HEK293 (cell line): ENCODE results near the gene DENND2A.

ENCODE experiments used
- CTCF ChIA-PET: fragments of 350-600 bp; formaldehyde crosslinking; extraction: SDS; loops from one replicate; lab custom pipeline; 2021; ENCODE audit warnings: antibody characterized with exemption; lab: Yijun Ruan, JAX
- POLR2A ChIA-PET: fragments of 300-600 bp; formaldehyde crosslinking; extraction: SDS; loops from one replicate; lab custom pipeline; 2020; ENCODE audit warnings: antibody characterized with exemption, inconsistent platforms; lab: Yijun Ruan, JAX
- H3K27ac ChIP-seq: fragments of 200-500 bp; sonication (Bioruptor generic); 2 replicates; pipeline ENCODE4 v1.5.1; 2014; ENCODE audit warnings: low read depth, low read length, control low read depth, inconsistent platforms; ENCODE audit errors: extremely low read depth
- H3K36me3 ChIP-seq, 2 experiments: fragments of 200-500 bp in 1 of 2; sonication (Bioruptor generic) in 1 of 2; 1 replicate in 1 of 2; 2 replicates in 1 of 2; pipeline ENCODE4 v1.5.1; 2014 to 2017; ENCODE audit warnings: inconsistent platforms in 2 of 2, low read length in 2 of 2; ENCODE audit not compliant: control insufficient read depth in 2 of 2, insufficient read depth in 1 of 2
- H3K4me1 ChIP-seq: fragments of 200-500 bp; sonication (Bioruptor generic); 2 replicates; pipeline ENCODE4 v1.5.1; 2014; ENCODE audit warnings: mild to moderate bottlenecking, low read length, inconsistent platforms; ENCODE audit not compliant: control insufficient read depth, insufficient read depth
- H3K4me3 ChIP-seq: 2 replicates; pipeline ENCODE4 v1.5.1; 2011; ENCODE audit warnings: low read depth, mild to moderate bottlenecking, control low read depth, low read length, moderate library complexity
- H3K9me3 ChIP-seq: fragments of 200-500 bp; sonication (Bioruptor generic); 2 replicates; pipeline ENCODE4 v1.5.1; 2014; ENCODE audit warnings: low read depth, low read length, inconsistent platforms; ENCODE audit not compliant: control insufficient read depth, insufficient read depth
- HOXC10 ChIP-seq: sonication (generic); formaldehyde crosslinking; IDR thresholded peaks from 2 replicates; pipeline ENCODE4 v1.8.1; 2023; ENCODE audit warnings: mild to moderate bottlenecking, missing genetic modification reagents
- HOXD13 ChIP-seq: sonication (generic); formaldehyde crosslinking; IDR thresholded peaks from 2 replicates; pipeline ENCODE4 v1.8.0; 2022; ENCODE audit warnings: missing genetic modification reagents, borderline replicate concordance
- OSR2 ChIP-seq: fragments of 450-650 bp; formaldehyde crosslinking; IDR thresholded peaks from 2 replicates; pipeline ENCODE4 v1.5.1; 2016; ENCODE audit warnings: missing biosample characterization, missing genetic modification characterization
- PRDM4 ChIP-seq: fragments of 450-650 bp; formaldehyde crosslinking; IDR thresholded peaks from 2 replicates; pipeline ENCODE4 v1.5.1; 2017; ENCODE audit warnings: missing biosample characterization, missing genetic modification characterization
- TSHZ1 ChIP-seq: fragments of 450-650 bp; formaldehyde crosslinking; IDR thresholded peaks from 2 replicates; pipeline ENCODE4 v1.5.1; 2016; ENCODE audit warnings: missing biosample characterization, missing genetic modification characterization, borderline replicate concordance
- ZEB2 ChIP-seq: fragments of 450-650 bp; formaldehyde crosslinking; IDR thresholded peaks from 2 replicates; pipeline ENCODE4 v1.5.1; 2016; ENCODE audit warnings: missing biosample characterization, missing genetic modification characterization
- ZNF10 ChIP-seq: fragments of 450-650 bp; formaldehyde crosslinking; IDR thresholded peaks from 2 replicates; pipeline ENCODE4 v1.5.1; 2017; ENCODE audit warnings: missing biosample characterization, missing genetic modification characterization
- ZNF121 ChIP-seq: fragments of 450-650 bp; formaldehyde crosslinking; IDR thresholded peaks from 2 replicates; pipeline ENCODE4 v1.5.1; 2016; ENCODE audit warnings: missing biosample characterization, missing genetic modification characterization
- ZNF133 ChIP-seq: fragments of 450-650 bp; formaldehyde crosslinking; IDR thresholded peaks from 2 replicates; pipeline ENCODE4 v1.5.1; 2016; ENCODE audit warnings: missing biosample characterization, missing genetic modification characterization
- ZNF175 ChIP-seq: fragments of 450-650 bp; formaldehyde crosslinking; IDR thresholded peaks from 2 replicates; pipeline ENCODE4 v1.5.1; 2016; ENCODE audit warnings: missing biosample characterization, missing genetic modification characterization
- ZNF184 ChIP-seq: fragments of 450-650 bp; IDR thresholded peaks from 2 replicates; pipeline ENCODE4 v1.5.1; 2018; ENCODE audit warnings: missing biosample characterization, mild to moderate bottlenecking, missing genetic modification characterization
- ZNF23 ChIP-seq: fragments of 450-650 bp; formaldehyde crosslinking; IDR thresholded peaks from 2 replicates; pipeline ENCODE4 v1.5.1; 2016; ENCODE audit warnings: missing biosample characterization, missing genetic modification characterization, borderline replicate concordance
- ZNF239 ChIP-seq: fragments of 450-650 bp; formaldehyde crosslinking; IDR thresholded peaks from 2 replicates; pipeline ENCODE4 v1.5.1; 2016; ENCODE audit warnings: missing biosample characterization, missing genetic modification characterization
- ZNF274 ChIP-seq, 2 experiments: fragments of 200-500 bp in 1 of 2; fragments of 450-650 bp in 1 of 2; sonication (Bioruptor generic) in 1 of 2; formaldehyde crosslinking in 1 of 2; IDR thresholded peaks; 2 replicates each; pipeline versions ENCODE4 v1.5.1 to v1.6.1; 2014 to 2016; ENCODE audit warnings: borderline replicate concordance in 1 of 2, inconsistent platforms in 1 of 2, low read length in 1 of 2, missing biosample characterization in 1 of 2, missing genetic modification characterization in 1 of 2
- ZNF37A ChIP-seq: fragments of 450-650 bp; IDR thresholded peaks from 2 replicates; pipeline ENCODE4 v1.5.1; 2018; ENCODE audit warnings: missing biosample characterization, missing genetic modification characterization
- ZNF391 ChIP-seq: fragments of 450-650 bp; formaldehyde crosslinking; IDR thresholded peaks from 2 replicates; pipeline ENCODE4 v1.5.1; 2016; ENCODE audit warnings: low read depth, missing biosample characterization, missing genetic modification characterization, borderline replicate concordance
- ZNF530 ChIP-seq: fragments of 450-650 bp; formaldehyde crosslinking; IDR thresholded peaks from 2 replicates; pipeline ENCODE4 v1.5.1; 2016; ENCODE audit warnings: low read depth, missing biosample characterization, missing genetic modification characterization
- ZNF621 ChIP-seq: fragments of 450-650 bp; formaldehyde crosslinking; IDR thresholded peaks from 2 replicates; pipeline ENCODE4 v1.5.1; 2017; ENCODE audit warnings: missing biosample characterization, missing genetic modification characterization
- ZNF660 ChIP-seq: fragments of 450-650 bp; IDR thresholded peaks from 2 replicates; pipeline ENCODE4 v1.5.1; 2018; ENCODE audit warnings: missing biosample characterization, mild to moderate bottlenecking, missing genetic modification characterization
- ZNF792 ChIP-seq: fragments of 450-650 bp; formaldehyde crosslinking; IDR thresholded peaks from 2 replicates; pipeline ENCODE4 v1.5.1; 2016; ENCODE audit warnings: missing biosample characterization, missing genetic modification characterization
- ZNF830 ChIP-seq: fragments of 450-650 bp; IDR thresholded peaks from 2 replicates; pipeline ENCODE4 v1.5.0; 2018; ENCODE audit warnings: missing biosample characterization, missing genetic modification characterization, low read depth, mild to moderate bottlenecking, moderate library complexity
- ZSCAN23 ChIP-seq: fragments of 450-650 bp; formaldehyde crosslinking; IDR thresholded peaks from 2 replicates; pipeline ENCODE4 v1.5.1; 2016; ENCODE audit warnings: missing biosample characterization, missing genetic modification characterization
- TF ChIP-seq, protein P1 (sequence below): fragments of 450-650 bp; formaldehyde crosslinking; IDR thresholded peaks from 2 replicates; pipeline ENCODE4 v1.5.1; 2016; ENCODE audit warnings: missing biosample characterization, missing genetic modification characterization
- TF ChIP-seq, protein P2 (sequence below): fragments of 450-650 bp; formaldehyde crosslinking; IDR thresholded peaks from 2 replicates; pipeline ENCODE4 v1.5.1; 2016; ENCODE audit warnings: missing biosample characterization, missing genetic modification characterization

DENND2A gene

GRCh38 chr7:140680886-140681285 is 40.3 kb upstream of the DENND2A start:
- no peak overlapping the region for H3K4me3 ChIP-seq
- TF ChIP-seq ZNF830 (tag by site-specific recombination) (no peak), ZNF239 (tag by site-specific recombination) (no peak), ZNF621 (no peak), TSHZ1 (tag by site-specific recombination) (no peak), ZNF184 (tag by site-specific recombination) (no peak), HOXC10 (CRISPR knock-in tag) (no peak), ZNF391 (tag by site-specific recombination) (no peak), ZNF10 (no peak), ZEB2 (tag by site-specific recombination) (no peak), ZNF121 (tag by site-specific recombination) (no peak), ZNF274 (IDR thresholded peaks at IDR 0.05; ENCODE audit: low read length) (no peak), ZNF274 (tag by site-specific recombination; IDR thresholded peaks at IDR 0.05; ENCODE audit: borderline replicate concordance) (no peak)
- TF ChIP-seq, all 188 proteins: peak for 0
- H3K36me3 ChIP-seq = peaks cover 15 to 97% of the 10 kb centered on the region in 2 experiments; a peak in 2 of 3 replicates
- ChIA-PET CTCF (interaction anchor here (0.7 kb wide), 1 partner anchor 180 kb away, joined by 3 read pairs; no protein-coding TSS in a partner anchor), POLR2A (interaction anchor here (0.7 to 1.6 kb wide), 2 partner anchors 15 to 485 kb away, joined by 3 read pairs; partner anchors contain the start of gene NDUFB2)
- H3K27ac ChIP-seq = no peak overlapping the region
- H3K9me3 ChIP-seq = no peaks in the 10 kb centered on the region
- no peaks in the 10 kb centered on the region for H3K4me1 ChIP-seq

GRCh38 chr7:140679186-140679585 is 38.6 kb upstream of the DENND2A start:
- CTCF ChIA-PET = interaction anchor here (0.7 kb wide), 1 partner anchor 12 kb away, joined by 3 read pairs; no protein-coding TSS in a partner anchor
- peaks cover 15 to 86% of the 10 kb centered on the region in 2 experiments; a peak in 2 of 3 replicates for H3K36me3 ChIP-seq
- POLR2A ChIA-PET = no interaction called here

More at GRCh38 chr7:140679186-140679585, 38.6 kb upstream of the DENND2A start:
- Histone ChIP-seq H3K4me1 (no peaks in the 10 kb centered on the region), H3K27ac (no peak overlapping the region), H3K9me3 (no peaks in the 10 kb centered on the region), H3K4me3 (no peak overlapping the region)
- no peak for TF ChIP-seq OSR2 (tag by site-specific recombination)
- TF ChIP-seq ZNF792 (tag by site-specific recombination) = no peak
- TF ChIP-seq, protein P1, sequence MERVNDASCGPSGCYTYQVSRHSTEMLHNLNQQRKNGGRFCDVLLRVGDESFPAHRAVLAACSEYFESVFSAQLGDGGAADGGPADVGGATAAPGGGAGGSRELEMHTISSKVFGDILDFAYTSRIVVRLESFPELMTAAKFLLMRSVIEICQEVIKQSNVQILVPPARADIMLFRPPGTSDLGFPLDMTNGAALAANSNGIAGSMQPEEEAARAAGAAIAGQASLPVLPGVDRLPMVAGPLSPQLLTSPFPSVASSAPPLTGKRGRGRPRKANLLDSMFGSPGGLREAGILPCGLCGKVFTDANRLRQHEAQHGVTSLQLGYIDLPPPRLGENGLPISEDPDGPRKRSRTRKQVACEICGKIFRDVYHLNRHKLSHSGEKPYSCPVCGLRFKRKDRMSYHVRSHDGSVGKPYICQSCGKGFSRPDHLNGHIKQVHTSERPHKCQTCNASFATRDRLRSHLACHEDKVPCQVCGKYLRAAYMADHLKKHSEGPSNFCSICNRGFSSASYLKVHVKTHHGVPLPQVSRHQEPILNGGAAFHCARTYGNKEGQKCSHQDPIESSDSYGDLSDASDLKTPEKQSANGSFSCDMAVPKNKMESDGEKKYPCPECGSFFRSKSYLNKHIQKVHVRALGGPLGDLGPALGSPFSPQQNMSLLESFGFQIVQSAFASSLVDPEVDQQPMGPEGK (tag by site-specific recombination) = no peak
- TF ChIP-seq ZNF530 (tag by site-specific recombination) = no peak
- no peak for TF ChIP-seq HOXC10 (CRISPR knock-in tag)
- no peak for TF ChIP-seq PRDM4 (tag by site-specific recombination)
- TF ChIP-seq HOXD13 (CRISPR knock-in tag) = no peak
- no peak for TF ChIP-seq ZSCAN23
- TF ChIP-seq ZNF133 = no peak
- no peak for TF ChIP-seq ZNF23 (tag by site-specific recombination)
- TF ChIP-seq ZNF660 = no peak
- no peak for TF ChIP-seq ZNF37A (tag by site-specific recombination)
- TF ChIP-seq, protein P2, sequence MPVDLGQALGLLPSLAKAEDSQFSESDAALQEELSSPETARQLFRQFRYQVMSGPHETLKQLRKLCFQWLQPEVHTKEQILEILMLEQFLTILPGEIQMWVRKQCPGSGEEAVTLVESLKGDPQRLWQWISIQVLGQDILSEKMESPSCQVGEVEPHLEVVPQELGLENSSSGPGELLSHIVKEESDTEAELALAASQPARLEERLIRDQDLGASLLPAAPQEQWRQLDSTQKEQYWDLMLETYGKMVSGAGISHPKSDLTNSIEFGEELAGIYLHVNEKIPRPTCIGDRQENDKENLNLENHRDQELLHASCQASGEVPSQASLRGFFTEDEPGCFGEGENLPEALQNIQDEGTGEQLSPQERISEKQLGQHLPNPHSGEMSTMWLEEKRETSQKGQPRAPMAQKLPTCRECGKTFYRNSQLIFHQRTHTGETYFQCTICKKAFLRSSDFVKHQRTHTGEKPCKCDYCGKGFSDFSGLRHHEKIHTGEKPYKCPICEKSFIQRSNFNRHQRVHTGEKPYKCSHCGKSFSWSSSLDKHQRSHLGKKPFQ = no peak
- TF ChIP-seq ZNF175 (tag by site-specific recombination) = no peak
